Sigmoid colon (tissue), 7 donors: ENCODE results near the gene MEIOSIN. TPM values are rescaled to one million over a fixed set of nuclear protein-coding genes. Genes with fewer than 3 reads are reported as not detected.
A peak's percentile ranks its signal among the peaks of the same experiment; 100 is the strongest.

ENCODE experiments used
- DNase-seq: peaks from one replicate; pipeline ENCODE4 v3.0.0-alpha.2; 2019
- H3K27ac ChIP-seq, 4 donors: fragments of 200-600 bp; sonication (generic); one replicate each; pipeline ENCODE4 v1.5.1; 2016 to 2019; ENCODE audit warnings: mild to moderate bottlenecking in 1 of 4
- H3K27me3 ChIP-seq, 3 donors: fragments of 200-600 bp; sonication (generic); one replicate each; pipeline ENCODE4 v1.5.1; 2019; ENCODE audit warnings: mild to moderate bottlenecking in 1 of 3
- H3K36me3 ChIP-seq, 4 donors: fragments of 200-600 bp; sonication (generic); one replicate each; pipeline ENCODE4 v1.5.1; 2016 to 2019
- H3K4me1 ChIP-seq, 4 donors: fragments of 200-600 bp; sonication (generic); one replicate each; pipeline ENCODE4 v1.5.1; 2017 to 2019
- H3K4me3 ChIP-seq, 4 donors: fragments of 200-600 bp; sonication (generic); one replicate each; pipeline ENCODE4 v1.5.1; 2017 to 2019; ENCODE audit warnings: mild to moderate bottlenecking in 2 of 4, moderate library complexity in 1 of 4
- H3K9me3 ChIP-seq, 4 donors: fragments of 200-600 bp in 3 of 4; sonication (generic) in 3 of 4; one replicate each; pipeline versions ENCODE4 v1.5.1 to v1.6.1; 2013 to 2019
- EP300 ChIP-seq, 4 donors: sonication (generic); formaldehyde crosslinking; IDR thresholded peaks; one replicate each; pipeline ENCODE4 v1.6.1; 2017; ENCODE audit warnings: antibody characterized with exemption in 4 of 4
- POLR2A ChIP-seq, 2 donors: fragments of 450-650 bp; IDR thresholded peaks; one replicate each; pipeline ENCODE4 v1.6.1; 2016; ENCODE audit warnings: antibody characterized with exemption in 2 of 2, mild to moderate bottlenecking in 2 of 2, moderate library complexity in 2 of 2
- POLR2AphosphoS5 ChIP-seq, 4 donors: sonication (generic); formaldehyde crosslinking; IDR thresholded peaks; one replicate each; pipeline ENCODE4 v1.6.1; 2017; ENCODE audit warnings: antibody characterized with exemption in 4 of 4
- WGBS, 2 donors: extraction: QIAGEN DNeasy Blood & Tissue Kit; methylation state at CpG; one replicate each; pipeline ENCODE4 v1.1.7; 2013; 5-methylcytosine and 5-hydroxymethylcytosine counted together
- intact Hi-C: fragments of 100-400 bp; cut with DNase I; formaldehyde crosslinking; loops from one replicate; pipeline ENCODE4 v1.15.1; 2023
- polyA plus RNA-seq, 3 donors: library from polyadenylated mRNA; stranded (reverse); fragments of 200-250 nt; gene quantifications; one replicate each; pipeline ENCODE4 v1.2.3, GENCODE V29; 2013
- total RNA-seq, 4 donors: library from RNA; depleted of rRNA; stranded (reverse); fragments of >200 nt; gene quantifications; one replicate each; pipeline ENCODE4 v1.1.0, GENCODE V29; 2016
- TF ChIP-seq, protein P1 (sequence below), 4 experiments: fragments of 450-650 bp in 3 of 4; fragments of 200-600 bp in 1 of 4; IDR thresholded peaks; one replicate each; pipeline ENCODE4 v1.5.1; 2016 to 2019; ENCODE audit warnings: antibody characterized with exemption in 4 of 4, mild to moderate bottlenecking in 3 of 4, moderate library complexity in 2 of 4
- donor health status: healthy with polysubstance abuse.
- donor health status: Bipolar disorder and iron deficiency.
- donor health status: healthy.

The MEIOSIN gene
- total and polyA plus RNA-seq, 7 donors: not detected

- WGBS, 2 donors: 94 to 95% methylated on average over 57 of the region's 57 CpGs
- Histone ChIP-seq H3K27me3 (no peaks in the 10 kb centered on the region), H3K4me3 (no peak overlapping the region), H3K27ac (peak overlapping the region; percentile 96 to 98 (median 98)), H3K4me1 (peaks cover 0 to 51% (median 41%) of the 10 kb centered on the region in 4 donors), H3K9me3 (no peaks in the 10 kb centered on the region), H3K36me3 (peaks cover 0 to 60% (median 30%) of the 10 kb centered on the region in 4 donors)
- DNase-seq: no peak
- TF ChIP-seq EP300 (IDR thresholded peaks at IDR 0.05) (no peak), POLR2AphosphoS5 (IDR thresholded peaks at IDR 0.05) (no peak)
- TF ChIP-seq, protein P1, sequence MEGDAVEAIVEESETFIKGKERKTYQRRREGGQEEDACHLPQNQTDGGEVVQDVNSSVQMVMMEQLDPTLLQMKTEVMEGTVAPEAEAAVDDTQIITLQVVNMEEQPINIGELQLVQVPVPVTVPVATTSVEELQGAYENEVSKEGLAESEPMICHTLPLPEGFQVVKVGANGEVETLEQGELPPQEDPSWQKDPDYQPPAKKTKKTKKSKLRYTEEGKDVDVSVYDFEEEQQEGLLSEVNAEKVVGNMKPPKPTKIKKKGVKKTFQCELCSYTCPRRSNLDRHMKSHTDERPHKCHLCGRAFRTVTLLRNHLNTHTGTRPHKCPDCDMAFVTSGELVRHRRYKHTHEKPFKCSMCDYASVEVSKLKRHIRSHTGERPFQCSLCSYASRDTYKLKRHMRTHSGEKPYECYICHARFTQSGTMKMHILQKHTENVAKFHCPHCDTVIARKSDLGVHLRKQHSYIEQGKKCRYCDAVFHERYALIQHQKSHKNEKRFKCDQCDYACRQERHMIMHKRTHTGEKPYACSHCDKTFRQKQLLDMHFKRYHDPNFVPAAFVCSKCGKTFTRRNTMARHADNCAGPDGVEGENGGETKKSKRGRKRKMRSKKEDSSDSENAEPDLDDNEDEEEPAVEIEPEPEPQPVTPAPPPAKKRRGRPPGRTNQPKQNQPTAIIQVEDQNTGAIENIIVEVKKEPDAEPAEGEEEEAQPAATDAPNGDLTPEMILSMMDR (IDR thresholded peaks at IDR 0.05): no peak
- intact Hi-C loops: loop anchor here (10.0 kb wide), 1 partner anchor 281 kb away; the partner anchor contains the start of gene VASP
Measured at GRCh38 chr19:45785781-45786532, 52.7 kb downstream of the MEIOSIN start.

GRCh38 chr19:45786533-45786894 is 53.3 kb downstream of the MEIOSIN start:
- Histone ChIP-seq H3K27ac (peak overlapping the region in 3 of 4 donors; percentile 96 to 98 (median 97)), H3K36me3 (peaks cover 0 to 60% (median 30%) of the 10 kb centered on the region in 4 donors), H3K4me1 (peaks cover 0 to 51% (median 44%) of the 10 kb centered on the region in 4 donors), H3K9me3 (no peaks in the 10 kb centered on the region), H3K27me3 (no peaks in the 10 kb centered on the region), H3K4me3 (no peak overlapping the region)
- no peak for DNase-seq
- intact Hi-C loops: loop anchor here (10.0 kb wide), 1 partner anchor 282 kb away; the partner anchor contains the start of gene VASP
- 92 to 96% methylated on average over 21 of the region's 21 CpGs for WGBS, 2 donors
- TF ChIP-seq POLR2A (IDR thresholded peaks at IDR 0.05) (no peak), POLR2AphosphoS5 (IDR thresholded peaks at IDR 0.05) (no peak)
- TF ChIP-seq, protein P1 (IDR thresholded peaks at IDR 0.05): no peak

DNA sequence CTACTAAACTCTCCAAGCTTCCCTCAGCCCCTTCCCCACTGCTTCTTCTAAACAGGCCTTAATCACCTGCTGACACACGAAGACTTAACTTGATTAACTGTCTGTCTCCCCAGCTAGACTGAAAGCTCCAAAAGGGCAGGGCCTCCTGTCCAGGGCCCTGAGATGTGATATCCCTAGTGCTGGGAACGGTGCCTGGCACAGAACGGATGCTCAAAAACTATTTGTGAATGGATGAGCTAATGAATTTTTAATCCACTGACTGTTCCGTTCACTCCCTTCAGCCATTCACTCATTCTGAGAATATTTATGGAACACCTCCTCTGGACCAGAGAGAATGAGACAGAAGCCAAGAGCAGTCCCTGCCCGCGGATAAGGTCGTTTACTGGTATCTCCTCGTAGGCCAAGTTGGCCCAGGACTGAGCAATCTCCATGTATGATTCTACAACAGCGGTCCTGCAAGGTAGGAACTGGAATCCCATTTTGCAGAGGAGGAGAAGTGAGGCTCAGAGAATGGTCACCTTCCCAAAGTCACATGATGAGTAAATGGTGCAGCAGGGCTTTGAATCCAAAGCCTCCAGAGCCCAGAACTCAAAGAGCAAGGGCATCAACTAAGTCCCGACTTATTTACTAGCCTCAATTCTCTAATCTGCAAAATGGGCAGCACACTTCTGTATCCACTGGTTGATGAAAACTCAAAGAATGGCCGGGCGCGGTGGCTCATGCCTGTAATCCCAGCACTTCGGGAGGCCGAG is 56.0 kb downstream of the MEIOSIN start:
- DNase-seq: no peak
- H3K36me3 ChIP-seq: peaks cover 0 to 60% (median 30%) of the 10 kb centered on the region in 4 donors
- H3K4me1 ChIP-seq: peaks cover 0 to 42% (median 38%) of the 10 kb centered on the region in 4 donors
- no peak overlapping the region for H3K4me3 ChIP-seq
- no peak overlapping the region for H3K27ac ChIP-seq
- WGBS, 2 donors: 94 to 96% methylated on average over 15 of the region's 15 CpGs
- no peaks in the 10 kb centered on the region for H3K27me3 ChIP-seq
- intact Hi-C loops: loop anchor here (10.0 kb wide), 1 partner anchor 284 kb away; the partner anchor contains the start of gene VASP
- H3K9me3 ChIP-seq: no peaks in the 10 kb centered on the region
- TF ChIP-seq POLR2AphosphoS5 (IDR thresholded peaks at IDR 0.05) (no peak), POLR2A (IDR thresholded peaks at IDR 0.05) (no peak), EP300 (IDR thresholded peaks at IDR 0.05) (no peak)
- TF ChIP-seq, protein P1 (IDR thresholded peaks at IDR 0.05): no peak

DNA sequence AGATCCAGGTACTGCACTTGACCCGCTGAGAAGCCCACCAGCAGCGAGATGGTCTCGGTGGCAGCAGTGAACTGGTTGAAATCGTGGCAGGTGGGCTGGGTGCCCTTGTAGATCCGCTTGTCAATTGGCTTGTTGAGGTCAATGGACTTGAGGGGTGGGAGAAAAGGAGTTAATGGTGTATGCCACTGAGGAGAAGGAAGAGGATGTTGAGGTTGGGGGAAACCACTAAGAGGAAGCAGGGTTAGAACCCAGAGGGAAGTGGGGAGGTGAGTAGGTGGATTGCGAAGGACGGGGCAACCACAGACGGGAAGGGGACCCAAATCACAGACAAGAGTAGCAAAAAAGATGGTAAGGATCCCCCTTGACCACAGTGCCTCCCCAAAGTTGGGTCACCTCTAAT is 57.7 kb downstream of the MEIOSIN start:
- WGBS, 2 donors: 55 to 88% methylated on average over 8 of the region's 8 CpGs
- H3K36me3 ChIP-seq: peaks cover 0 to 50% (median 24%) of the 10 kb centered on the region in 4 donors
- no peak for DNase-seq
- no peaks in the 10 kb centered on the region for H3K27me3 ChIP-seq
- intact Hi-C loops: loop anchor here (5.0 kb wide), 2 partner anchors 99 to 464 kb away; partner anchors contain the start of genes QPCTL and SNRPD2
- H3K4me3 ChIP-seq: no peak overlapping the region
- H3K9me3 ChIP-seq: no peaks in the 10 kb centered on the region
- H3K27ac ChIP-seq: peak overlapping the region in 1 of 4 donors; percentile 91
- TF ChIP-seq EP300 (IDR thresholded peaks at IDR 0.05) (no peak), POLR2A (IDR thresholded peaks at IDR 0.05) (no peak), POLR2AphosphoS5 (IDR thresholded peaks at IDR 0.05) (no peak)
- TF ChIP-seq, protein P1 (IDR thresholded peaks at IDR 0.05): no peak
- H3K4me1 ChIP-seq: peaks cover 0 to 25% (median 21%) of the 10 kb centered on the region in 4 donors
